H9 (cell line): Measurements from ENCODE around the gene SOS1. TPM values are rescaled to one million over a fixed set of nuclear protein-coding genes. Genes with fewer than 3 reads are reported as not detected.
"Not testable (repeated sequence)": the region's sequence is repeated elsewhere in the genome, so short reads cannot be mapped to it uniquely, and the experiment has no call there.

Experiments
- DNase-seq: peaks from one replicate; pipeline ENCODE4 v3.0.0-alpha.2; 2017
- H2AFZ ChIP-seq: one replicate; pipeline ENCODE4 v1.6.1; 2013; ENCODE audit warnings: mild to moderate bottlenecking, low read length, control low read depth, moderate library complexity
- H2AK5ac ChIP-seq: 2 replicates; pipeline ENCODE4 v1.6.1; 2013; ENCODE audit warnings: low read length, control low read depth, mixed read lengths; ENCODE audit not compliant: insufficient read length
- H2BK120ac ChIP-seq: one replicate; pipeline ENCODE4 v1.6.1; 2013; ENCODE audit warnings: low read depth, mild to moderate bottlenecking, low read length, control low read depth, inconsistent platforms; ENCODE audit not compliant: poor library complexity, severe bottlenecking
- H2BK12ac ChIP-seq: 2 replicates; pipeline ENCODE4 v1.6.1; 2013; ENCODE audit warnings: low read length, control low read depth, mixed read lengths, low read depth; ENCODE audit not compliant: insufficient read length
- H2BK15ac ChIP-seq: 2 replicates; pipeline ENCODE4 v1.6.1; 2013; ENCODE audit warnings: low read depth, low read length, control low read depth
- H2BK20ac ChIP-seq: one replicate; pipeline ENCODE4 v1.6.1; 2013; ENCODE audit warnings: low read depth, mild to moderate bottlenecking, low read length, control low read depth, inconsistent platforms; ENCODE audit not compliant: poor library complexity, severe bottlenecking
- H2BK5ac ChIP-seq: 2 replicates; pipeline ENCODE4 v1.6.1; 2013; ENCODE audit warnings: low read length, control low read depth, mixed read lengths; ENCODE audit not compliant: insufficient read length
- H3K14ac ChIP-seq: 2 replicates; pipeline ENCODE4 v1.6.1; 2013; ENCODE audit warnings: low read length, control low read depth; ENCODE audit not compliant: insufficient read depth
- H3K18ac ChIP-seq: 2 replicates; pipeline ENCODE4 v1.6.1; 2013; ENCODE audit warnings: low read depth, mild to moderate bottlenecking, mixed read lengths, low read length, control low read depth; ENCODE audit not compliant: insufficient read length
- H3K23ac ChIP-seq: 2 replicates; pipeline ENCODE4 v1.6.1; 2013; ENCODE audit warnings: low read length, control low read depth, mixed read lengths, low read depth; ENCODE audit not compliant: insufficient read length
- H3K23me2 ChIP-seq: 2 replicates; pipeline ENCODE4 v1.6.1; 2013; ENCODE audit warnings: low read depth, mild to moderate bottlenecking, mixed read lengths, low read length, control low read depth; ENCODE audit not compliant: insufficient read length, poor library complexity, severe bottlenecking
- H3K27ac ChIP-seq: 2 replicates; pipeline ENCODE4 v1.5.1; 2013; ENCODE audit warnings: low read length, control low read depth, mixed read lengths, low read depth; ENCODE audit not compliant: insufficient read length
- H3K27me3 ChIP-seq: 2 replicates; pipeline ENCODE4 v1.6.1; 2013; ENCODE audit warnings: low read length, control low read depth, inconsistent platforms; ENCODE audit not compliant: insufficient read depth
- H3K4ac ChIP-seq: 2 replicates; pipeline ENCODE4 v1.6.1; 2013; ENCODE audit warnings: low read depth, mild to moderate bottlenecking, control low read depth, inconsistent platforms, low read length, moderate library complexity
- H3K4me1 ChIP-seq: 2 replicates; pipeline ENCODE4 v1.6.1; 2013; ENCODE audit warnings: low read length, control low read depth, inconsistent platforms; ENCODE audit not compliant: insufficient read depth
- H3K4me2 ChIP-seq: 2 replicates; pipeline ENCODE4 v1.6.1; 2013; ENCODE audit warnings: low read length, control low read depth, mixed read lengths; ENCODE audit not compliant: insufficient read length, insufficient read depth
- H3K56ac ChIP-seq: 2 replicates; pipeline ENCODE4 v1.6.1; 2013; ENCODE audit warnings: low read depth, mild to moderate bottlenecking, mixed read lengths, low read length, control low read depth; ENCODE audit not compliant: insufficient read length
- H3K79me1 ChIP-seq: 2 replicates; pipeline ENCODE4 v1.6.1; 2013; ENCODE audit warnings: low read depth, mild to moderate bottlenecking, moderate library complexity, low read length, control low read depth, inconsistent platforms; ENCODE audit not compliant: insufficient read depth, poor library complexity, severe bottlenecking
- H3K79me2 ChIP-seq: 2 replicates; pipeline ENCODE4 v1.6.1; 2013; ENCODE audit warnings: low read length, control low read depth, inconsistent platforms; ENCODE audit not compliant: insufficient read depth
- H3K9ac ChIP-seq: 2 replicates; pipeline ENCODE4 v1.6.1; 2013; ENCODE audit warnings: low read length, control low read depth, mixed read lengths; ENCODE audit not compliant: insufficient read length; ENCODE audit errors: extremely low read depth
- H3K9me3 ChIP-seq: one replicate; pipeline ENCODE4 v1.6.1; 2013; ENCODE audit warnings: low read depth, low read length, inconsistent platforms; ENCODE audit not compliant: control insufficient read depth
- H3T11ph ChIP-seq: one replicate; pipeline ENCODE4 v1.6.1; 2013; ENCODE audit warnings: mild to moderate bottlenecking, low read length, control low read depth, inconsistent platforms
- H4K20me1 ChIP-seq: one replicate; pipeline ENCODE4 v1.6.1; 2013; ENCODE audit not compliant: control insufficient read depth, insufficient read length, insufficient read depth
- H4K5ac ChIP-seq: 2 replicates; pipeline ENCODE4 v1.6.1; 2013; ENCODE audit warnings: low read depth, mild to moderate bottlenecking, mixed read lengths, low read length, control low read depth; ENCODE audit not compliant: insufficient read length
- H4K8ac ChIP-seq: replicated peaks from 2 replicates; pipeline ENCODE4 v1.6.1; 2013; ENCODE audit warnings: low read length, control low read depth, mixed read lengths, low read depth; ENCODE audit not compliant: insufficient read length
- H4K91ac ChIP-seq: 2 replicates; pipeline ENCODE4 v1.6.1; 2013; ENCODE audit warnings: low read depth, mild to moderate bottlenecking, moderate library complexity, mixed read lengths, low read length, control low read depth; ENCODE audit not compliant: insufficient read length
- H3K27ac Mint-ChIP-seq, 3 experiments: 2 replicates in 2 of 3; 3 replicates in 1 of 3; pipeline ENCODE4 v1.8.0; 2020 to 2021; ENCODE audit warnings: mixed read lengths in 3 of 3, mild to moderate bottlenecking in 1 of 3, moderate library complexity in 1 of 3
- H3K27me3 Mint-ChIP-seq: 2 replicates; pipeline ENCODE4 v1.8.0; 2021; ENCODE audit warnings: low read depth, mild to moderate bottlenecking, moderate library complexity, mixed read lengths
- H3K36me3 Mint-ChIP-seq, 3 experiments: 2 replicates in 2 of 3; 3 replicates in 1 of 3; pipeline ENCODE4 v1.8.0; 2020 to 2021; ENCODE audit warnings: low read depth in 3 of 3, mixed read lengths in 3 of 3; ENCODE audit not compliant: insufficient read depth in 1 of 3
- H3K4me1 Mint-ChIP-seq, 2 experiments: 2 replicates each; pipeline ENCODE4 v1.8.0; 2020; ENCODE audit warnings: mixed read lengths in 2 of 2
- H3K4me3 Mint-ChIP-seq, 2 experiments: 2 replicates in 1 of 2; 3 replicates in 1 of 2; pipeline ENCODE4 v1.8.0; 2020 to 2021; ENCODE audit warnings: mild to moderate bottlenecking in 2 of 2, mixed read lengths in 2 of 2, moderate library complexity in 1 of 2
- H3K9me3 Mint-ChIP-seq, 2 experiments: 2 replicates in 1 of 2; 3 replicates in 1 of 2; pipeline ENCODE4 v1.8.0; 2020; ENCODE audit warnings: mild to moderate bottlenecking in 2 of 2, mixed read lengths in 2 of 2, moderate library complexity in 1 of 2
- WGBS: extraction: QIAGEN DNeasy Blood & Tissue Kit; methylation state at CpG from one replicate; pipeline ENCODE4 v1.1.7; 2013; ENCODE audit warnings: missing lambda C conversion rate, low lambda C conversion rate, mixed read lengths; ENCODE audit not compliant: insufficient read length; ENCODE audit errors: extremely low coverage; 5-methylcytosine and 5-hydroxymethylcytosine counted together
- total RNA-seq: library from RNA; stranded (reverse); gene quantifications from 2 replicates; pipeline ENCODE4 v1.2.1, GENCODE V29; 2021
- TF ChIP-seq, protein P1 (sequence below): fragments of 200-600 bp; sonication (generic); conservative IDR thresholded peaks from 3 replicates; pipeline ENCODE4 v1.8.0; 2021; ENCODE audit warnings: antibody characterized with exemption, mild to moderate bottlenecking

The SOS1 gene
- total RNA-seq, 1 experiment from 2014 or later = 35.8 TPM

DNA sequence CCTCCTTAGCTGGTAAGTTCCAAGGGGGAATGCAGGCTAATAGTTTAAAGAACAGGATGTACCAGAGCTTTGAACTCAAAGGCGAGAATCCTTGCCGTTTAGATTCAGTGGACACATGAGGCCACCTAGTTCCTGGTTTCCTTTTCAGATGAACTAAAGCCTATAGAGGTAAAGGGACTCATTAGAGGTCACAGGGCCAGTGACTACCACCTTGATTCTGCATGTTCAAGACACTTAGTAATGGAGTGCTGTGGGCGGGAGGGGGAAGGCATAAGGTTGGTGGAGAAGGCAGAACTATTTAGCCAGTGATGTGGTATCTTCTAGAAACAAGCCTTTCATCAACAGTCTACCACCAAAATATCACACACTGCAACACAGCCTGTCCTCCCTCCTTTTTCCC is 183.3 kb downstream of the SOS1 start:
- no peaks in the 10 kb centered on the region for H3K79me2 ChIP-seq
- no peak overlapping the region for H3K23ac ChIP-seq
- no peak overlapping the region for H3T11ph ChIP-seq
- H3K27ac ChIP-seq = no peak overlapping the region
- Mint-ChIP-seq H3K27ac (no peak overlapping the region), H3K4me3 (no peak overlapping the region), H3K9me3 (no peaks in the 10 kb centered on the region), H3K36me3 (no peaks in the 10 kb centered on the region), H3K27me3 (no peaks in the 10 kb centered on the region), H3K4me1 (no peaks in the 10 kb centered on the region)
- no peak overlapping the region for H2BK120ac ChIP-seq
- no peaks in the 10 kb centered on the region for H4K20me1 ChIP-seq
- H3K9me3 ChIP-seq = no peaks in the 10 kb centered on the region
- DNase-seq = no peak
- no peak overlapping the region for H3K14ac ChIP-seq
- H3K23me2 ChIP-seq = no peaks in the 10 kb centered on the region
- H3K18ac ChIP-seq = no peak overlapping the region
- H3K79me1 ChIP-seq = no peaks in the 10 kb centered on the region
- no peak overlapping the region for H4K5ac ChIP-seq
- no peak overlapping the region for H2BK5ac ChIP-seq
- no CpG with 5 or more reads among the region's 3 CpGs for WGBS
- no peaks in the 10 kb centered on the region for H3K27me3 ChIP-seq
- H2BK15ac ChIP-seq = no peak overlapping the region
- H2AK5ac ChIP-seq = no peak overlapping the region
- no peak overlapping the region for H2BK12ac ChIP-seq
- H2AFZ ChIP-seq = no peak overlapping the region
- no peak overlapping the region for H2BK20ac ChIP-seq
- H4K8ac ChIP-seq = no peak overlapping the region
- H3K4me1 ChIP-seq = no peaks in the 10 kb centered on the region
- no peak overlapping the region for H3K4me2 ChIP-seq
- TF ChIP-seq, protein P1, sequence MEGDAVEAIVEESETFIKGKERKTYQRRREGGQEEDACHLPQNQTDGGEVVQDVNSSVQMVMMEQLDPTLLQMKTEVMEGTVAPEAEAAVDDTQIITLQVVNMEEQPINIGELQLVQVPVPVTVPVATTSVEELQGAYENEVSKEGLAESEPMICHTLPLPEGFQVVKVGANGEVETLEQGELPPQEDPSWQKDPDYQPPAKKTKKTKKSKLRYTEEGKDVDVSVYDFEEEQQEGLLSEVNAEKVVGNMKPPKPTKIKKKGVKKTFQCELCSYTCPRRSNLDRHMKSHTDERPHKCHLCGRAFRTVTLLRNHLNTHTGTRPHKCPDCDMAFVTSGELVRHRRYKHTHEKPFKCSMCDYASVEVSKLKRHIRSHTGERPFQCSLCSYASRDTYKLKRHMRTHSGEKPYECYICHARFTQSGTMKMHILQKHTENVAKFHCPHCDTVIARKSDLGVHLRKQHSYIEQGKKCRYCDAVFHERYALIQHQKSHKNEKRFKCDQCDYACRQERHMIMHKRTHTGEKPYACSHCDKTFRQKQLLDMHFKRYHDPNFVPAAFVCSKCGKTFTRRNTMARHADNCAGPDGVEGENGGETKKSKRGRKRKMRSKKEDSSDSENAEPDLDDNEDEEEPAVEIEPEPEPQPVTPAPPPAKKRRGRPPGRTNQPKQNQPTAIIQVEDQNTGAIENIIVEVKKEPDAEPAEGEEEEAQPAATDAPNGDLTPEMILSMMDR = no peak
- H3K9ac ChIP-seq = no peak overlapping the region
- H3K56ac ChIP-seq = no peak overlapping the region
- H4K91ac ChIP-seq = no peak overlapping the region
- H3K4ac ChIP-seq = no peak overlapping the region

DNA sequence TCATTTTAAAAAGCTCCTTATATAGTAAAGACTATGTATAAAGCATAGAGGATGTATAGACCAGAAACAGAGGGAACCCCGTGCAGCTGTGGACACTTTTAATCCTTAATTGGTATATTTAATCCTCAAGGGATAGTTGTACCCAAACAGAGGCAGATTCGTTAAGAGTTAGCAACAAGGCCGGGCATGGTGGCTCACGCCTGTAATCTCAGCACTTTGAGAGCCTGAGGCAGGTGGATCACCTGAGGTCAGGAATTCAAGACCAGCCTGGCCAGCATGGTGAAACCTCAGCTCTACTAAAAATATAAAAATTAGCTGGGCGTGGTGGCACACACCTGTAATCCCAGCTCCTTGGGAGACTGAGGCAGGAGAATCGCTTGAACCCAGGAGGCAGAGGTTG is 184.3 kb downstream of the SOS1 start:
- not testable (repeated sequence) for H3K4ac ChIP-seq, H3K56ac ChIP-seq, H3K14ac ChIP-seq, H4K8ac ChIP-seq, H3T11ph ChIP-seq, H3K27me3 Mint-ChIP-seq, H2AFZ ChIP-seq, H2BK15ac ChIP-seq, H3K4me1 ChIP-seq, H3K23me2 ChIP-seq, H3K79me2 ChIP-seq, H2AK5ac ChIP-seq, H3K4me2 ChIP-seq, H3K9me3 Mint-ChIP-seq, H3K9ac ChIP-seq, H3K27ac Mint-ChIP-seq, H3K36me3 Mint-ChIP-seq, H4K5ac ChIP-seq, H2BK5ac ChIP-seq, H3K23ac ChIP-seq, H3K4me3 Mint-ChIP-seq, H4K91ac ChIP-seq, H3K18ac ChIP-seq, H3K9me3 ChIP-seq, H3K79me1 ChIP-seq, H2BK12ac ChIP-seq, H4K20me1 ChIP-seq, DNase-seq, H3K27ac ChIP-seq, H2BK120ac ChIP-seq, H3K4me1 Mint-ChIP-seq, H2BK20ac ChIP-seq, H3K27me3 ChIP-seq
- no CpG with 5 or more reads among the region's 6 CpGs for WGBS
